ENCODE data around the gene RHO. TPM values are rescaled to one million over a fixed set of nuclear protein-coding genes. Genes with fewer than 3 reads are reported as not detected.

RHO gene
- total RNA-seq, 4 donors from 2014 or later = not detected

DNA sequence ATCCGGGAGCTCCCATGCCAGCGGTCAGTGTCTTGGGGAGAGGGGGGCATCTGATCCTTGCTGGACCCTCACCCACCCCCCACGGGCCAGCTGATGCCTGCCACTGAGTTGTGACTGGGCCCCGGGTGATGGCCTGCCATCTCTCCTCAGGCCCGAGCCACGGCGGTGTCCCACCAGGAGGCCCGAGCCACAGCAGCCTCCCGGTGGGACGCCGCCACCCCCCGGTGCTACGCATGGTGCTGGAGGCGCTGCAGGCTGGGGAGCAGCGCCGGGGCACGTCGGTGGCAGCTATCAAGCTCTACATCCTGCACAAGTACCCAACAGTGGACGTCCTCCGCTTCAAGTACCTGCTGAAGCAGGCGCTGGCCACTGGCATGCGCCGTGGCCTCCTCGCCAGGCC is 18.8 kb downstream of the RHO start:
- H3K27ac ChIP-seq = no peak overlapping the region
- WGBS = 100% methylated on average over 3 of the region's 24 CpGs
- H3K4me3 ChIP-seq = no peak overlapping the region
- no peaks in the 10 kb centered on the region for H3K27me3 ChIP-seq
- H3K36me3 ChIP-seq = no peaks in the 10 kb centered on the region
- TF ChIP-seq EP300 (IDR thresholded peaks at IDR 0.05) (no peak), POLR2AphosphoS5 (IDR thresholded peaks at IDR 0.05) (no peak)
- no peak for DNase-seq (ENCODE audit: low spot score in 2 of 2)
- peaks cover 4% of the 10 kb centered on the region for H3K4me1 ChIP-seq
- no peaks in the 10 kb centered on the region for H3K9me3 ChIP-seq

DNA sequence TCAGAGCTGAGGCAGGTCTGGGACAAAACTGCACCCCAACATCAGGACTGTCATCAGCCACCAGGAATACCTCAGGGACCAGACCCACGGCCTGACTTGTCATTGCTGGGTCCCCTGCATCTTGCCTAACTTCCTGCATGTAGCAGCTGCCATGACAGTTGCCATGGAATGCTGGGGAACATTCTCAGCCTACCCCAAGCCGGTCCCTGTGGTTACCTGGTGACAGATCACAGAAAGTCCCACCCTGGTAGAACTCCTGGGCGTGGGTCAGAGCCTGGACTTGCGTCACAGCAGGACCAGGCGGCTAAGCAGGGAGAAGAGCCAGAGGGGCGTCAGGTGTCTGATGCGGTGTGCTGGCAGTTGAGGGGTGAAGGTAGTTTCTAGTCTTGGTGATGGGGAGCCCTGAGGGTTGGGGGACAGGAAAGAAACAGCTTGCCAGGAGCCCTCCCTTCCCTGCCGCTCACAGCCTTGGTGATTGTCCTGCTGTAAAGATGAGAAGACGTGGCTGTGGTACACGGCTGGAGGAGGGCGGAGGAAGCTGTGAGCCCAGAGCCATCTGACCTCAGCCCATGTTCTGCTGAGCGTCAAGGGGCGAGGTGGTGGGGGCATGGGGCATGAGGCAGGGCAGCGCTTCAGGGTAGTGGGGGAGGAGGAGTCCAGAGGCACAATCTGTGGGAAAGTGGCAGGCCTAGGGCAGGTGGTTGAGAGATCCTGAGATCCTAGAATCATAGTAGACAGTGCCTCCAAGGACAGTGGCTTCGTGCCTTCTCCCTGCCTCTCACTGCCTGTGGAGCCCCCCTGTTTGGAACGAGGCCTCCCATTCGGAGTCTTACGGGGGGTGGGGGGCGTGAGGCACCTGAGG is 19.9 kb downstream of the RHO start:
- H3K4me3 ChIP-seq = no peak overlapping the region
- no peaks in the 10 kb centered on the region for H3K36me3 ChIP-seq
- TF ChIP-seq, protein P1, sequence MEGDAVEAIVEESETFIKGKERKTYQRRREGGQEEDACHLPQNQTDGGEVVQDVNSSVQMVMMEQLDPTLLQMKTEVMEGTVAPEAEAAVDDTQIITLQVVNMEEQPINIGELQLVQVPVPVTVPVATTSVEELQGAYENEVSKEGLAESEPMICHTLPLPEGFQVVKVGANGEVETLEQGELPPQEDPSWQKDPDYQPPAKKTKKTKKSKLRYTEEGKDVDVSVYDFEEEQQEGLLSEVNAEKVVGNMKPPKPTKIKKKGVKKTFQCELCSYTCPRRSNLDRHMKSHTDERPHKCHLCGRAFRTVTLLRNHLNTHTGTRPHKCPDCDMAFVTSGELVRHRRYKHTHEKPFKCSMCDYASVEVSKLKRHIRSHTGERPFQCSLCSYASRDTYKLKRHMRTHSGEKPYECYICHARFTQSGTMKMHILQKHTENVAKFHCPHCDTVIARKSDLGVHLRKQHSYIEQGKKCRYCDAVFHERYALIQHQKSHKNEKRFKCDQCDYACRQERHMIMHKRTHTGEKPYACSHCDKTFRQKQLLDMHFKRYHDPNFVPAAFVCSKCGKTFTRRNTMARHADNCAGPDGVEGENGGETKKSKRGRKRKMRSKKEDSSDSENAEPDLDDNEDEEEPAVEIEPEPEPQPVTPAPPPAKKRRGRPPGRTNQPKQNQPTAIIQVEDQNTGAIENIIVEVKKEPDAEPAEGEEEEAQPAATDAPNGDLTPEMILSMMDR (IDR thresholded peaks at IDR 0.05) = no peak
- TF ChIP-seq POLR2A (IDR thresholded peaks at IDR 0.05) = no peak
- TF ChIP-seq POLR2AphosphoS5 (IDR thresholded peaks at IDR 0.05) = no peak
- no peak for TF ChIP-seq EP300 (IDR thresholded peaks at IDR 0.05)
- peaks cover 13% of the 10 kb centered on the region for H3K4me1 ChIP-seq
- H3K27me3 ChIP-seq = no peaks in the 10 kb centered on the region
- H3K9me3 ChIP-seq = no peaks in the 10 kb centered on the region
- 88% methylated on average over 19 of the region's 19 CpGs for WGBS
- DNase-seq (ENCODE audit: low spot score in 2 of 2) = no peak
- no peak overlapping the region for H3K27ac ChIP-seq

DNA sequence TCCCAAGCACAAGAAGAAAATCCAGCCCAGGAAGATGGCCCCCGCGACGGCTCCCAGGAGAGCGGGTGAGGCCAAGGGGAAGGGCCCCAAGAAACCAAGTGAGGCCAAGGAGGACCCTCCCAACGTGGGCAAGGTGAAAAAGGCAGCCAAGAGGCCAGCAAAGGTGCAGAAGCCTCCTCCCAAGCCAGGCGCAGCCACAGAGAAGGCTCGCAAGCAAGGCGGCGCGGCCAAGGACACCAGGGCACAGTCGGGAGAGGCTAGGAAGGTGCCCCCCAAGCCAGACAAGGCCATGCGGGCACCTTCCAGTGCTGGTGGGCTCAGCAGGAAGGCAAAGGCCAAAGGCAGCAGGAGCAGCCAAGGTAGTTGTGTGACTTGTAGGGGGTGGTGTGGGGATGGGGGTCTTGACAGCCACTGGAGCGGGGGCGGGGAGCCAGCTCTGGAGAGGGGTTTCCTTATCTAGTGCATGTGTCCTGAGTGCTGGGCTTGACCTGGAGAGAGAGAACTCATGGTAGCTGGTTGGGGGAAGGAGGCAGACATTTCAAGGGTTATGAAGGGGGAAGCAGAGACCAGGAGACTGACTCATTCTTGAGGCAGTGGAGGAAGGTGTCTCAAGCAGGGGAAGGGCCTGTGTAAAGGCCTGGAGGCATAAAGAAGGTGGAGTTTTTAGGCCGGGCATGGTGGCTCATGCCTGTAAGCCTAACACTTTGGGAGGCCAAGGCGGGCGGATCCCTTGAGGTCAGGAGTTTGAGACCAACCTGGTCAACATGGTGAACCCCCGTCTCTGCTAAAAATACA is 20.8 kb downstream of the RHO start:
- no peak overlapping the region for H3K4me3 ChIP-seq
- 92% methylated on average over 18 of the region's 18 CpGs for WGBS

DNA sequence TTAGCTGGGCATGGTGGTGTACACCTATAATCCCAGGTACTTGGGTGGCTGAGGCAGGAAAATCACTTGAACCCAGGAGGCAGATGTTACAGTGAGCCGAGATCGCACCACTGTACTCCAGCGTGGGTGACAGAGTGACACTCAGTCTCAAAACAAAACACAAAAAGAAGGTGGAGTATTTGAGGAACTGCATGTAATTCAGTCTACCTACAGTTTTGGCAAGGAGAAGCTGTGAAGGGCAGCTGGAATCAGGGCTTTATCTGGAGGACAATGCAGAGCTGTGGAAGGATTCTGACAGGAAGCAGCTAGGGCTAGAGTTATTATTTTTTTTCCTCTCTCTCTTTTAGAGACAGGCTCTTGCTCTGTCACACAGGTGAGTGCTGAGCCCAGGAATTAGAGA is 21.4 kb downstream of the RHO start:
- no peak for DNase-seq (ENCODE audit: low spot score in 2 of 2)
- H3K27ac ChIP-seq = no peak overlapping the region
- H3K4me3 ChIP-seq = no peak overlapping the region
- TF ChIP-seq EP300 (IDR thresholded peaks at IDR 0.05) (no peak), POLR2AphosphoS5 (IDR thresholded peaks at IDR 0.05) (no peak), POLR2A (IDR thresholded peaks at IDR 0.05) (no peak)
- TF ChIP-seq, protein P1 (IDR thresholded peaks at IDR 0.05) = no peak
- peaks cover 27% of the 10 kb centered on the region for H3K4me1 ChIP-seq
- no peaks in the 10 kb centered on the region for H3K27me3 ChIP-seq
- 95% methylated on average over 3 of the region's 3 CpGs for WGBS
- H3K36me3 ChIP-seq = no peaks in the 10 kb centered on the region
- no peaks in the 10 kb centered on the region for H3K9me3 ChIP-seq

More for the DNA sequence above, 20.8 kb downstream of the RHO start:
- Histone ChIP-seq H3K36me3 (no peaks in the 10 kb centered on the region), H3K27me3 (no peaks in the 10 kb centered on the region), H3K27ac (no peak overlapping the region), H3K9me3 (no peaks in the 10 kb centered on the region), H3K4me1 (peaks cover 21% of the 10 kb centered on the region)
- no peak for DNase-seq (ENCODE audit: low spot score in 2 of 2)
- no peak for TF ChIP-seq POLR2AphosphoS5 (IDR thresholded peaks at IDR 0.05)
- TF ChIP-seq, protein P1 (IDR thresholded peaks at IDR 0.05) = no peak

DNA sequence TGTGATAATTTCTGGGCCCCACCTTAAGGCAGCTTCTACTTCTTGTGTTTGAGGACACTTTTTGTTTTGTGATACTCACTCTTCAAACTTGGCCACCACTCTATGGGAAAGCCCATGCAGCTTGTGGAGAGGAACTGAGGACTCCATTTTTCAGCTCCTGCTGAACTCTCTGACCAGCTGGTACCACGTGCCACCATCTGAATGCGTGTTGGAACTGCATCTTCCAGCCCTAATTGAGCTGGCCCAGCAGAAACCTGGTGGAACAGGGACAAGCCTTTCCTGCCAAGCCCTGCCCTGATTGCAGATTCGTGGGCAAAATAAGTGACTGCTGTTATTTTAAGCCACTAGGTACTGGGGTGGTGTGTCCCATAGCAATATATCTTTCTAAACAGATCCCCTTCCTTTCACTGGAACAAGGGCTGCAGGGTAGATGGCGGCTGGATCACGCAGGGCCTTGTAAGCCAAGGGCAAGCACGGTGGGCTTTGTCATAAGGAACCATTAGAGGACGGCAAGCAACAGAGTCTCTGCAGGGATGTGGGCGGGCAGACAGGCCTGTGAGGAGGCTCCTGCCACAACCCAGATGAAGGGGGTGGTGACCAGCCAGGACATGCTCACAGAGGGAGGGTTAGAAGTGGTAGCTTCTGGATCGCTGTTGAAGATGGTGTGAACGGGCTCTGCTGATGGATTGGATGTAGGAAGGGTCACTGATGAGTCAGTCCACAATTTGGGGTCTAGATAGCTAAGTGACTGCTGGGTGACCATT is 24.0 kb downstream of the RHO start:
- 53% methylated on average over 10 of the region's 10 CpGs for WGBS
- H3K4me1 ChIP-seq = peaks cover 41% of the 10 kb centered on the region
- no peaks in the 10 kb centered on the region for H3K9me3 ChIP-seq
- H3K4me3 ChIP-seq = no peak overlapping the region
- peaks cover 14% of the 10 kb centered on the region for H3K36me3 ChIP-seq
- no peak for DNase-seq (ENCODE audit: low spot score in 2 of 2)
- TF ChIP-seq POLR2AphosphoS5 (IDR thresholded peaks at IDR 0.05) = no peak
- no peak overlapping the region for H3K27ac ChIP-seq
- no peaks in the 10 kb centered on the region for H3K27me3 ChIP-seq
